ENCODE measurements around the gene HLF.

The HLF gene

DNA sequence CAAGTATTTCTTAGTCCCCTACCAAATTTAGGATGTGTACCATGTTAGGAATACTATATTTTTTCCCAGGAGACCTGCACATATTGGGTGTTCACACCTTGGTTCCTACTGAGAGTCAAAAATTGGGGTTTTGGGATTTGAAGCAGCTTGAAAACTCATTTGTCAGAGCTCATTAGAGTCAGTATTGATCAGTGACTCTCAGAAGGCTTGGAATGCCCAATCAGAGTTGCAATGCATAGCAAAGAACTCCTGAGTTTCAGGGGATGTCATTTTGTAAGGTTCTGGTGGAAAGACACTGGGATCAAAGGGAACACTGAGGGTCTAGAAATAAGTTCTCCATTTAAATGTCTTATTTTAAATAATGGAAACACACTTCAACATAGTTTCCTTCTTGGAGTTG is 5.1 kb downstream of the HLF start:
- Histone ChIP-seq H3K9ac (no peak overlapping the region), H3K4me1 (peaks cover 0 to 11% (median 3%) of the 10 kb centered on the region in 10 experiments; a peak in 5 of 20 replicates), H3K27ac (no peak overlapping the region), H3K4me3 (no peak overlapping the region), H3K27me3 (peaks cover 25 to 42% (median 34%) of the 10 kb centered on the region in 11 experiments), H3K36me3 (no peaks in the 10 kb centered on the region), H3K4me2 (no peak overlapping the region), H4K20me1 (no peaks in the 10 kb centered on the region), H3K9me3 (replicated peaks in 1 of 11) (peaks cover 0 to 10% (median 7%) of the 10 kb centered on the region in 11 experiments; a peak in 16 of 22 replicates)
- TF ChIP-seq Cebpa-rat (IDR thresholded peaks at IDR 0.05), result no peak

DNA sequence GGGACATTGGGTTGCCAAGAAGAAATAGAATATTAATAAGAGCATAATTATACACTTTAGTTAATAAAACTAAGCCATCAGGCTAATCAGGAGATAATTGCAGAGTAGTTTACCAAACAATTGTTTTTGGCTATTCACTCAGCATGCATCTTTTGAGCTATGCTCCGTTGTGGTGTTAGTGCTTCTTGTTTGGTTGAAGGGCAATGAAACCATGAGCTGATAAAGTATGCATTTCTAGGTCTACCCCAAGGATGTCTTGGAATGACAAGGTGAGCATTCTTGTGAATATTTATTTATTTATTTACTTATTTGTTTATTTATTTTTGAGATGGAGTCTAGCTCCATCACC is 6.4 kb downstream of the HLF start:
- Histone ChIP-seq H4K20me1 (no peaks in the 10 kb centered on the region), H3K4me1 (peaks cover 0 to 11% (median 3%) of the 10 kb centered on the region in 10 experiments; a peak in 5 of 20 replicates), H3K9me3 (replicated peaks in 1 of 11) (peaks cover 0 to 3% (median 0%) of the 10 kb centered on the region in 11 experiments; a peak in 2 of 22 replicates), H3K4me2 (no peak overlapping the region), H3K9ac (no peak overlapping the region), H3K27ac (no peak overlapping the region), H3K4me3 (no peak overlapping the region), H3K36me3 (no peaks in the 10 kb centered on the region), H3K27me3 (peaks cover 12 to 29% (median 21%) of the 10 kb centered on the region in 11 experiments)
- TF ChIP-seq Cebpa-rat (IDR thresholded peaks at IDR 0.05), result no peak

DNA sequence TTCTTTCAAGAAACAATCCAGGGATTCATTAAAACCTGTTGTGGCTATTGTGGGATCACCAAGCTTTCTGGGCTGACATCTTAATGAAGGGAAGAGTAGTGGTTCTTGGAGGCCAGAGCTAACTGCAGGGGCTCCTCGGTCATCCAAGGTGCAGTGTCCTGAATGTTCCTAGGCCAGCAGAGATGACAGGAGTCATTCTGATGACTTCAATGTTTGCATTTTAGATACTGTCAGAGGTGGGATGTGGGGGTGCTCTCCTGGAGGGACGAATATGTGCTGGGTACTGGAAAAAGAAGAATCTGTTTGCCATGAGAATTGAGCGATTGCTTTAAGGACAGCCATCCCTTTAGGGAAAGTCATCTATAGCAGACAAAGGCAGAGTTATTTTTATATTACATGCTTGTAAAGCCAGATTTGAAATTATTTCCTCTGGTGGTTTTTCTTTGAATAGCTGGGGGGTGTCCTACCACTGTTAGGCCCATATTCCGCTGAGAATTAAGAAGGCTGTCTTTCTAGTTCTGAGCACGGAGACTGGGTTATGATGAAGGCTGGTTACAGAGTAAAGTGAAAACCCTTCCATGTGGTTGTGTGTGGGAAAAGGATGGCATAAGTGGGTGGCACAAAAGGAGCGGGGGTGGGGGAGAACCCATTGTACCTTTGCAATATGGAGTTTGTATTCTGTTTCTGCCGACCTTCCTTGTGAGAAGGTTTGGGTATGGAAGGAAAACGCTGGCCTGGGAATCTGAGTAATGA is 7.4 kb downstream of the HLF start:
- Histone ChIP-seq H3K36me3 (no peaks in the 10 kb centered on the region), H3K27me3 (peaks cover 3 to 20% (median 11%) of the 10 kb centered on the region in 11 experiments), H3K9ac (no peak overlapping the region), H3K4me3 (no peak overlapping the region), H3K27ac (no peak overlapping the region), H4K20me1 (no peaks in the 10 kb centered on the region), H3K4me2 (peak overlapping the region in 6 of 11 experiments; percentile 4 to 46 (median 26); a peak in 8 of 22 replicates), H3K4me1 (peaks cover 0 to 11% (median 3%) of the 10 kb centered on the region in 10 experiments; a peak in 5 of 20 replicates), H3K9me3 (replicated peaks in 1 of 11) (peaks cover 0 to 3% (median 0%) of the 10 kb centered on the region in 11 experiments; a peak in 1 of 22 replicates)
- no peak for TF ChIP-seq Cebpa-rat (IDR thresholded peaks at IDR 0.05)

DNA sequence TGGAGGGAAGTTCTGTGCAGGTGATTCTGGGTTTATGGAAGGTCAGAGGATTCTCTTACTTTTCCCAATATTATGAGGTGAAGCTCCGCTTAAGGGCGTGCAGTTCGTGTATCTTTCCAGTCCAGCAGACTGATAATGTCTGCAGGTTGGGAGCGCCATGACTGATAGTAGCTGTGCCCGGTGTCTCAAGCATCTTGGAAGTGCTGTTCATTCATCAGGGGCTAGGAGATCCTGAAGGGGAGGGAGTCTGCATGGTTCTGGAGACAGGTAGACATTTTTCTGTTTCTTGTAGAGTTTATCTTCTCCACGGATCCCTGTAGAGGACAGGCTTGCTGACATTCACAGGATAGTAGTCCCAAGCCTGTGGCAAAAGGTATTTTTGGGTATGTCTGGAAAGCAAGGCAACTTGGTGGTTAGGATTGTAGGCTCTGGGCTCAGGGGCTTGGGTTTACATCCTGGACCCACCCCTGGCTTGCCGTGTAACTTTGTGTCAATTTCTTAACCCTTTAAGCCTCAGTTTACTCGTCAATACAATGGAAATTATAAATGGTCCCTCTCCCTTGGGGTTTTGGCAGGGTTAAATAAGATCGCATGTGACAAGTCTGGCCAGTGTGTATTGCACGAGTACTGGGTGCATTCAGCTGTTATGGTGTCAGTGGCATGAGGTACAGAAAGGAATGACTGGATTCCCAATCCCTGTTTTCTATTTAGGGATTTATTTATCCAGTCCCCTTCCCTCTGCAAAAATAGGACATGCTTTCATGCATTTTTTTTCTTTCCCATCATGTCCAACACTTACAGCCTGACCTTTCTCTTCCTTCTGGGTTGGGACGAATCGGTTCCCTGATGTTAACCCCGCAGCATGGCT is 8.2 kb downstream of the HLF start:
- peaks cover 0 to 11% (median 3%) of the 10 kb centered on the region in 11 experiments; a peak in 18 of 22 replicates for H3K27me3 ChIP-seq

DNA sequence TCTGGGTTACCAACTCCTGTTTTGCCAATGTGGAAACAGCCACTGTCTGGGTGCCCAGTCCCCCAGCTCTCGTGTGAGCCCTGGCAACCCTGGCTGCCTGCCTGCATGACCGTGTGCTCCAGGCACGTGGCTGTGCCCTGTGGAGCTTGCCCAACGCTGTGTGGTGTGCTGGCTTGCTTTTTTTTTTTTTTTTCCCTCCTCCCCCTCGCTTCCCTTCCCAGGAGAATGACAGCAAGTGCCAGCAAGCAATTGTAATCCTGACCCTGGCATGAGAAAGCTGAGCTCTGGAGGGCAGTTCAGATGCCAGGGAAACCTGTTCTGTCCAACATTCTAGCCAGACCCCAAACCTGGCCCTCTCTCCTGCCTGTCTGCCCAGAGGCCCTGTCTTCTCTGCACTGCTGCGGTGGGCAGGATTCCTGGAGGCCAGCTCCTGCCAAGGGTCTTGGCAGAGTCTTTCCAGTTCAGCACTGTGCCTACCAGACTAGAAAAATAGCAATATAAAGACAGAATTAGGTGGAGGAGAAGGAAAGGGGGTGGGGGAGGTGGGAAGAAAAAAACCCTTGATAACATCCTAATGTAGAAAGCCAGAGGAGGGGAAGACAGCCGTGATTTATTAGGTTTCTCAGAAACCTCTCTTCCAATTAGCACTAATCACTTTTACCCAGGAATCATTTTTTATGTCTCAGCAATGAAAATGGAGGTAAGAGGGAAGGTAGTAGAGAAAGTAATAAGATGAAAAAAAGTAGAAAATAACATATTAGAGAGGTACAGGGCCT is 9.0 kb downstream of the HLF start:
- H3K4me2 ChIP-seq, result no peak overlapping the region
- no peak overlapping the region for H3K9ac ChIP-seq
- peaks cover 0 to 4% (median 0%) of the 10 kb centered on the region in 11 experiments; a peak in 1 of 22 replicates for H3K27me3 ChIP-seq
- peaks cover 0 to 3% (median 0%) of the 10 kb centered on the region in 11 experiments; a peak in 1 of 22 replicates for H3K9me3 ChIP-seq (replicated peaks in 1 of 11)
- no peak for TF ChIP-seq Cebpa-rat (IDR thresholded peaks at IDR 0.05)
- H3K27ac ChIP-seq, result no peak overlapping the region
- H3K4me3 ChIP-seq, result no peak overlapping the region
- no peaks in the 10 kb centered on the region for H3K36me3 ChIP-seq
- H4K20me1 ChIP-seq, result no peaks in the 10 kb centered on the region
- peaks cover 0 to 11% (median 3%) of the 10 kb centered on the region in 10 experiments; a peak in 5 of 20 replicates for H3K4me1 ChIP-seq

More for the DNA sequence above, 8.2 kb downstream of the HLF start:
- Histone ChIP-seq H3K9me3 (replicated peaks in 1 of 11) (peaks cover 0 to 3% (median 0%) of the 10 kb centered on the region in 11 experiments; a peak in 1 of 22 replicates), H3K4me3 (no peak overlapping the region), H3K36me3 (no peaks in the 10 kb centered on the region), H3K4me1 (peaks cover 0 to 11% (median 3%) of the 10 kb centered on the region in 10 experiments; a peak in 5 of 20 replicates), H3K4me2 (peak overlapping the region in 6 of 11 experiments; percentile 4 to 46 (median 26); a peak in 6 of 22 replicates), H3K27ac (no peak overlapping the region), H4K20me1 (no peaks in the 10 kb centered on the region), H3K9ac (no peak overlapping the region)
- no peak for TF ChIP-seq Cebpa-rat (IDR thresholded peaks at IDR 0.05)

DNA sequence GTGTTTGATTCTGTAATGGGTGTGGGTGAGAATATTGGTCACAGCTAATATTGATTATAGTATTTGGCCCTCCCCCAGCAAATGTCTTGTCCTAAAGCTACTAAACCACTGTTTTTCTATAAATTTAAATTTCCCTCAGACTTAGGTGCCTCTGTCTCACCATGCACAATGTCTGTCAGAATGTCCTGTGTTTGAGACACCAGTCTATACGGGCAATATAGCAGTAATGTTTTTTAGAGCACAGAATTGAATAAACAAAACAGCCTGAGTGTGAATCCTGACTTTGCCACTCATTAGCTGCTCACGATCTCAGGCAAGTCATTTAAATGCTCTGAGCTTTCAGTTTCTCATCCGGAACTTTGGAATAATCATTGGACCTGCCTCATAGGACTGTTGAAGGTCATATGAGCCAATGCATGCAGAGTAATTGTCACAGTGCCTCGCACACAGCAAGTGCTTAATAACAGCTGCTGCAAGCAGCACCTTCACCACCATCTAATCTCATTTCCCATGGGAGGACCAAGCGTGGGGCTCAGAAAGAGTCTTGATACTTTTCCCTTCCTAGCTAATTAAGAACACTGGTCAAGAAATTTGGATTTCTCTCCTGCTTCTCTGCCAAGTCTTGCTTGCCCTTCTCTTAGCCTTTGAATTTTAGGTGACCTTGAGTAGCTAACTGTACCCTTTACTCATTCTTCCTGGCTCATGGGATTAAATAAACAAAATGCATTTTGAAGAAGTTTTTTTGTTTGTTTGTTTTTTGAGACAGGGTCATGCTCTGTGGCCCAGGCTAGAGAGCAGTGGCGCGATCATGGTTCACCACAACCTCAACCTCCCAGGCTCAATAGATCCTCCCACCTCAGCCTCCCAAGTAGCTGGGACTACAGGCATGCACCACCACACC is 9.8 kb downstream of the HLF start:
- Histone ChIP-seq H3K36me3 (no peaks in the 10 kb centered on the region), H3K4me3 (no peak overlapping the region)

DNA sequence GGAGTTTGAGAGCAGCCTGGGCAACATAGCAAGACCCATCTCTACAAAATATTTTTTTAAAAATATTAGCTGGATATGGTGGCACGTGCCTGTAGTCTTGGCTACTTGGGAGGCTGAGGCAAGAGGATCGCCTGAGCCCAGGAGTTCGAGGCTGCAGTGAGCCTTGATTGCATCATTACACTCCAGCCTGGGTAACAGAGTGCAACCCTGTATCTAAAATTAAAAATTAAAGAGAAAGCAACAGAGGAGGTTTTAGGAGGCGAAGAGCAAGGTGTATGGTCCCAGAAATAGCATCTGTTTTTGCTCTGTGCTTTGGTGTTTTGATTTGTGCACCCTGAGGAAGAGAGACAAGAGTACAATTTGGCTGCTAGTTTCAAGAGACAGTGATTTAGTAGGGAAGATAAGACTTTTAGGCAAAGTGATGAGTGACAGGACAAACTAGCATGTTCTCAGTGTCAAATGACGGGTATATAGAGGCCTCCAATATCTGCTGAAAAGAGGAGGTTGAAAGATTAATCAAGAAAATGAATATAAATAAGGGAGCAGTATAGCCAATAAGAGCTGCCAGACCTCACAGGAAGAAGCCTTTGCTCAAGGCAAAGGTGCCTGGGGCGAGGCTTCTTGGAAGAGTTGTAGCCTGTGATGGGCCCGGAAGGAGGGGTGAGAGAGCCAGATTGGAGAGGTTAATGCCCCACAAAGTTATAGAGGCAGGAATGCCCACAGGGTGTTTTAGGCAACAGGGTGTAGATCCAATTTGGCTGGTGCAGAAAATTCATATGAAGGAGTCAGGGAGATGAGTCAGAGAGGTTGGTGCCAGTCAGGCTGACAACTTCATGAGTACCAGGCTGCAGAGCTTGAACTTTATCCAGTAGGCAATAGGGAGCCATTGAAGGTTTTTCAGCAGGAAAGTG is 11.4 kb downstream of the HLF start:
- no peak for TF ChIP-seq Cebpa-rat (IDR thresholded peaks at IDR 0.05)
- Histone ChIP-seq H3K4me2 (no peak overlapping the region), H3K4me3 (no peak overlapping the region), H3K27ac (no peak overlapping the region), H3K4me1 (peaks cover 0 to 11% (median 3%) of the 10 kb centered on the region in 10 experiments; a peak in 5 of 20 replicates), H3K36me3 (no peaks in the 10 kb centered on the region), H3K9me3 (replicated peaks in 1 of 11) (no peaks in the 10 kb centered on the region), H3K27me3 (no peaks in the 10 kb centered on the region), H3K9ac (no peak overlapping the region), H4K20me1 (no peaks in the 10 kb centered on the region)

More for the DNA sequence above, 9.8 kb downstream of the HLF start:
- Histone ChIP-seq H3K4me2 (no peak overlapping the region), H3K4me1 (peaks cover 0 to 11% (median 3%) of the 10 kb centered on the region in 10 experiments; a peak in 5 of 20 replicates), H3K27me3 (no peaks in the 10 kb centered on the region), H3K9me3 (replicated peaks in 1 of 11) (peaks cover 0 to 3% (median 0%) of the 10 kb centered on the region in 11 experiments; a peak in 1 of 22 replicates), H3K9ac (no peak overlapping the region), H4K20me1 (no peaks in the 10 kb centered on the region), H3K27ac (no peak overlapping the region)
- TF ChIP-seq Cebpa-rat (IDR thresholded peaks at IDR 0.05), result no peak
